Left kidney (tissue), 2 donors: ENCODE data around the gene AFAP1. TPM values are rescaled to one million over a fixed set of nuclear protein-coding genes. Genes with fewer than 3 reads are reported as not detected.

Source experiments
- DNase-seq: peaks from one replicate; pipeline ENCODE4 v3.0.0-alpha.2; 2013
- polyA plus RNA-seq: library from polyadenylated mRNA; unstranded; fragments of 120-200 nt; gene quantifications from one replicate; pipeline ENCODE4 v1.2.1, GENCODE V29; 2013; ENCODE audit not compliant: insufficient read length

Gene AFAP1
- polyA plus RNA-seq, 1 donor, result 21.7 TPM

- no peak for DNase-seq
Observed at GRCh38 chr4:7971159-7971631, 31.5 kb upstream of the AFAP1 start.

GRCh38 chr4:7970361-7970946 is 30.8 kb upstream of the AFAP1 start:
- DNase-seq, result no peak

- DNase-seq, result no peak
Observed at GRCh38 chr4:7968262-7968896, 28.7 kb upstream of the AFAP1 start.

- no peak for DNase-seq
Observed at GRCh38 chr4:7967501-7968261, 28.0 kb upstream of the AFAP1 start.

- DNase-seq, result no peak
Observed at GRCh38 chr4:7967063-7967440, 27.4 kb upstream of the AFAP1 start.

- no peak for DNase-seq
Observed at GRCh38 chr4:7966281-7967062, 26.8 kb upstream of the AFAP1 start.

GRCh38 chr4:7964890-7965662 is 25.4 kb upstream of the AFAP1 start:
- DNase-seq, result no peak

- no peak for DNase-seq
Observed at GRCh38 chr4:7964459-7964858, 24.8 kb upstream of the AFAP1 start.

GRCh38 chr4:7963691-7964090 is 24.0 kb upstream of the AFAP1 start:
- DNase-seq, result no peak

GRCh38 chr4:7962609-7963508 is 23.2 kb upstream of the AFAP1 start:
- DNase-seq, result no peak

- peak; percentile 86 for DNase-seq
Observed at GRCh38 chr4:7960790-7961655, 21.4 kb upstream of the AFAP1 start.

- no peak for DNase-seq
Observed at GRCh38 chr4:7960017-7960789, 20.5 kb upstream of the AFAP1 start.

GRCh38 chr4:7959078-7959477 is 19.4 kb upstream of the AFAP1 start:
- no peak for DNase-seq

GRCh38 chr4:7956934-7957656 is 17.4 kb upstream of the AFAP1 start:
- no peak for DNase-seq

- DNase-seq, result no peak
Observed at GRCh38 chr4:7956270-7956808, 16.7 kb upstream of the AFAP1 start.

- DNase-seq, result no peak
Observed at GRCh38 chr4:7955393-7955792, 15.7 kb upstream of the AFAP1 start.

- DNase-seq, result no peak
Observed at GRCh38 chr4:7952615-7953014, 13.0 kb upstream of the AFAP1 start.
